DND-41 (cell line): ENCODE data around the gene SLC34A3.

ENCODE experiments used
- CTCF ChIP-seq: IDR thresholded peaks from 2 replicates; pipeline ENCODE4 v1.5.1; 2012; ENCODE audit warnings: borderline replicate concordance, low read length, moderate library complexity, mild to moderate bottlenecking; ENCODE audit not compliant: poor library complexity, severe bottlenecking; ENCODE audit errors: extremely low read depth
- EZH2 ChIP-seq: IDR thresholded peaks from 3 replicates; pipeline ENCODE4 v1.6.1; 2012; ENCODE audit warnings: borderline replicate concordance, low read depth, mild to moderate bottlenecking, moderate library complexity, low read length, inconsistent platforms; ENCODE audit not compliant: severe bottlenecking

GRCh38 chr9:137230705-137231371, at the start of gene SLC34A3:
- TF ChIP-seq CTCF = no peak
- no peak for TF ChIP-seq EZH2
